GM19455 (cell line): ENCODE results near the gene NDUFA1.
"Not testable (repeated sequence)": the region's sequence is repeated elsewhere in the genome, so short reads cannot be mapped to it uniquely, and the experiment has no call there.

Experiments
- ATAC-seq: cut with Tn5 transposase; IDR thresholded peaks from one replicate; pipeline ENCODE4 v1.9.1; 2021; ENCODE audit not compliant: unreplicated experiment

The NDUFA1 gene

GRCh38 chrX:119899125-119899524 is 27.5 kb downstream of the NDUFA1 start:
- ATAC-seq, result no peak

DNA sequence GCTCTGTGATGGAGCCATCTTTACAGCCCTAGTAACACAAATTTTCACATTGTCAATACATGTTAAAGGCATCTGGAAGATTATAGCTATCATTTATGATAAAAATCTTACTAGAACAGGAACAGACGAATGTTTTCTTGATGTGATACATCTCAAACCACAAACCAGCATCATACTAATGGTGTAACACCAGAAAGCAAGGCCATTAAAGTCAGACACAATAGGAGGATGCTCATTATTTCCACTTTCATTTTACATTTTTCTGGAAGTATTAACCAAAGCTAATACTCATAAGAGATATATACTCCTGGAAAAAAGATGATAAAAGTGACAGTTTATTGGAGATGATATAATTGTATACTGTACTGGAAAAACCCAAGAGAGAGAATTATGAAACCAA is 29.3 kb downstream of the NDUFA1 start:
- no peak for ATAC-seq

GRCh38 chrX:119916310-119916709 is 44.7 kb downstream of the NDUFA1 start:
- ATAC-seq, result no peak

GRCh38 chrX:119917877-119918276 is 46.2 kb downstream of the NDUFA1 start:
- ATAC-seq, result no peak

- no peak for ATAC-seq
Observed at GRCh38 chrX:119919835-119920585, 48.4 kb downstream of the NDUFA1 start.

DNA sequence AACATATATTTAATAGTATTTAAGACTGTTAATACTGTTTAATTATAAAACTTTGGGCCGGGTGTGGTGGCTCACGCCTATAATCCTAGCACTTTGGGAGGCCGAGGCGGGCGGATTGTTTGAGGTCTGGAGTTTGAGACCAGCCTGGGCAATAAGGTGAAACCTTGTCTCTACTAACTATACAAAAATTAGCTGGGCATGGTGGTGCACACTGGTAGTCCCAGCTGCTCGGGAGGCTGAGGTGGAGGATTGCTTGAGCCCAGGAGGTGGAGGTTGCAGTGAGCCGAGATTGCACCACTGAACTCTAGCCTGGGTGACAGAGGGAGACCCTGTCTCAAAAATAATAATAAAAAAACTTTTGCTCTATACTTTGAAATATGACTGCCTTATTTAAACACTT is 50.8 kb downstream of the NDUFA1 start:
- ATAC-seq, result not testable (repeated sequence)
